Posterior cingulate gyrus (tissue), 11 donors: ENCODE data around the gene RTEL1.
"Not testable (repeated sequence)": the region's sequence is repeated elsewhere in the genome, so short reads cannot be mapped to it uniquely, and the experiment has no call there.

Experiments
- DNase-seq, 10 donors: peaks; one replicate each; pipeline versions ENCODE4 v3.0.0 to v3.0.0-alpha.2; 2020 to 2021; ENCODE audit warnings: mixed read lengths in 3 of 10
- intact Hi-C: fragments of 100-400 bp; cut with DNase I; formaldehyde crosslinking; loops from one replicate; pipeline ENCODE4 v1.15.1; 2023

The RTEL1 gene

GRCh38 chr20:63657937-63658748 lies at the start of gene RTEL1:
Gene RTEL1 (plus strand): TSS chr20:63658312. CDS start chr20:63659403, 1,091 bp downstream.
- peak; percentile 88 to 99 (median 92) for DNase-seq
- intact Hi-C loops = loop anchor here (1.0 kb wide), 1 partner anchor 49 kb away; the partner anchor contains the start of gene ARFRP1

- intact Hi-C loops = no loop called here
- peak in 3 of 10 donors; percentile 2 to 41 (median 24) for DNase-seq
These were observed 47.3 kb upstream of the RTEL1 start for GRCh38 chr20:63610581-63611435.

- DNase-seq = peak in 2 of 10 donors; percentile 21 to 56
- intact Hi-C loops = no loop called here
These were observed 46.5 kb upstream of the RTEL1 start for GRCh38 chr20:63611646-63612045.

GRCh38 chr20:63612276-63612931 lies 45.7 kb upstream of the RTEL1 start:
- DNase-seq = peak in 3 of 10 donors; percentile 2 to 66 (median 66)
- intact Hi-C loops = no loop called here

GRCh38 chr20:63613863-63614594 lies 44.1 kb upstream of the RTEL1 start:
- DNase-seq = peak in 2 of 10 donors; percentile 67 to 80
- intact Hi-C loops = not testable (repeated sequence)

- peak in 3 of 10 donors; percentile 7 to 86 (median 78) for DNase-seq
- intact Hi-C loops = no loop called here
These were observed 40.8 kb upstream of the RTEL1 start for GRCh38 chr20:63617092-63617875.

GRCh38 chr20:63617876-63618265 lies 40.2 kb upstream of the RTEL1 start:
- peak in 3 of 10 donors; percentile 2 to 67 (median 58) for DNase-seq
- intact Hi-C loops = no loop called here

- intact Hi-C loops = no loop called here
- DNase-seq = peak in 3 of 10 donors; percentile 13 to 74 (median 72)
These were observed 39.7 kb upstream of the RTEL1 start for GRCh38 chr20:63618291-63618980.

GRCh38 chr20:63619086-63619485 lies 39.0 kb upstream of the RTEL1 start:
- intact Hi-C loops = no loop called here

GRCh38 chr20:63619505-63619904 lies 38.6 kb upstream of the RTEL1 start:
- intact Hi-C loops = no loop called here
- peak in 2 of 10 donors; percentile 45 to 55 for DNase-seq

More at GRCh38 chr20:63619086-63619485, 39.0 kb upstream of the RTEL1 start:
- peak in 2 of 10 donors; percentile 40 to 67 for DNase-seq

- DNase-seq = peak in 2 of 10 donors; percentile 16 to 43
- intact Hi-C loops = no loop called here
These were observed 37.1 kb upstream of the RTEL1 start for GRCh38 chr20:63620991-63621390.

GRCh38 chr20:63622096-63622495 lies 36.0 kb upstream of the RTEL1 start:
- DNase-seq = peak in 1 of 10 donors; percentile 24
- intact Hi-C loops = no loop called here

GRCh38 chr20:63622732-63623131 lies 35.4 kb upstream of the RTEL1 start:
- intact Hi-C loops = no loop called here
- peak in 3 of 10 donors; percentile 22 to 72 (median 68) for DNase-seq

GRCh38 chr20:63624486-63624885 lies 33.6 kb upstream of the RTEL1 start:
- intact Hi-C loops = no loop called here
- peak in 3 of 10 donors; percentile 7 to 40 (median 16) for DNase-seq

GRCh38 chr20:63625771-63626423 lies 32.2 kb upstream of the RTEL1 start:
- DNase-seq = peak in 3 of 10 donors; percentile 69 to 79 (median 74)

GRCh38 chr20:63626424-63627128 lies 31.5 kb upstream of the RTEL1 start, which contains the start of gene GMEB2:
Gene GMEB2 (minus strand): TSS chr20:63627101. CDS start chr20:63619397, 7,704 bp downstream.
- intact Hi-C loops = loop anchor here (5.0 kb wide), 1 partner anchor 331 kb away; the partner anchor contains the start of gene UCKL1
- DNase-seq = peak; percentile 49 to 95 (median 67)

More at GRCh38 chr20:63625771-63626423, 32.2 kb upstream of the RTEL1 start:
- intact Hi-C loops = loop anchor here (5.0 kb wide), 1 partner anchor 331 kb away; the partner anchor contains the start of gene UCKL1
